HepG2 (cell line): ENCODE measurements around the gene TRPM1. TPM values are rescaled to one million over a fixed set of nuclear protein-coding genes. Genes with fewer than 3 reads are reported as not detected.

Source experiments
- AKAP8 ChIP-seq: sonication (generic); formaldehyde crosslinking; IDR thresholded peaks from 2 replicates; pipeline ENCODE4 v1.5.1; 2020; ENCODE audit warnings: mild to moderate bottlenecking, missing genetic modification reagents
- ARNTL ChIP-seq: sonication (generic); formaldehyde crosslinking; IDR thresholded peaks from 2 replicates; pipeline ENCODE4 v1.4.0; 2020; ENCODE audit warnings: mild to moderate bottlenecking, missing genetic modification reagents
- ESRRA ChIP-seq: sonication (generic); formaldehyde crosslinking; IDR thresholded peaks from 2 replicates; pipeline ENCODE4 v1.5.1; 2020; ENCODE audit warnings: mild to moderate bottlenecking, low read depth, missing genetic modification reagents
- FOSL1 ChIP-seq: sonication (generic); formaldehyde crosslinking; IDR thresholded peaks from 2 replicates; pipeline ENCODE4 v1.9.0; 2021; ENCODE audit warnings: missing genetic modification reagents, borderline replicate concordance
- JDP2 ChIP-seq: sonication (generic); formaldehyde crosslinking; IDR thresholded peaks from 2 replicates; pipeline ENCODE4 v1.8.1; 2022; ENCODE audit warnings: missing genetic modification reagents, borderline replicate concordance
- KLF12 ChIP-seq: sonication (generic); formaldehyde crosslinking; IDR thresholded peaks from 2 replicates; pipeline ENCODE4 v1.4.0; 2020; ENCODE audit warnings: missing genetic modification reagents, borderline replicate concordance
- NRL ChIP-seq: sonication (generic); formaldehyde crosslinking; IDR thresholded peaks from 2 replicates; pipeline ENCODE4 v1.5.0; 2020; ENCODE audit warnings: missing genetic modification reagents, mild to moderate bottlenecking, moderate library complexity, borderline replicate concordance
- RFXAP ChIP-seq: sonication (generic); formaldehyde crosslinking; IDR thresholded peaks from 2 replicates; pipeline ENCODE4 v1.4.0; 2020; ENCODE audit warnings: missing genetic modification reagents, borderline replicate concordance
- SAP130 ChIP-seq: IDR thresholded peaks from 2 replicates; pipeline ENCODE4 v1.6.1; 2016; ENCODE audit warnings: low read depth
- SIX4 ChIP-seq: sonication (generic); formaldehyde crosslinking; IDR thresholded peaks from 2 replicates; pipeline ENCODE4 v1.4.0; 2020; ENCODE audit warnings: missing genetic modification reagents
- SMYD3 ChIP-seq: sonication (generic); formaldehyde crosslinking; IDR thresholded peaks from 2 replicates; pipeline ENCODE4 v1.8.1; 2023; ENCODE audit warnings: mild to moderate bottlenecking, missing genetic modification reagents
- WIZ ChIP-seq: sonication (generic); formaldehyde crosslinking; IDR thresholded peaks from 2 replicates; pipeline ENCODE4 v1.5.1; 2020; ENCODE audit warnings: mild to moderate bottlenecking, missing genetic modification reagents
- ZBTB20 ChIP-seq: sonication (generic); formaldehyde crosslinking; IDR thresholded peaks from 2 replicates; pipeline ENCODE4 v1.8.1; 2023; ENCODE audit warnings: missing genetic modification reagents, low read depth, mild to moderate bottlenecking, borderline replicate concordance
- ZBTB25 ChIP-seq: IDR thresholded peaks from 2 replicates; pipeline ENCODE4 v1.6.1; 2018; ENCODE audit warnings: missing genetic modification reagents
- ZBTB42 ChIP-seq: sonication (generic); formaldehyde crosslinking; IDR thresholded peaks from 2 replicates; pipeline ENCODE4 v1.5.0; 2020; ENCODE audit warnings: mild to moderate bottlenecking, missing genetic modification reagents
- ZNF121 ChIP-seq: sonication (generic); formaldehyde crosslinking; IDR thresholded peaks from 2 replicates; pipeline ENCODE4 v1.5.0; 2020; ENCODE audit warnings: mild to moderate bottlenecking, missing genetic modification reagents
- ZNF510 ChIP-seq: sonication (generic); formaldehyde crosslinking; IDR thresholded peaks from 2 replicates; pipeline ENCODE4 v1.4.0; 2020; ENCODE audit warnings: low read depth, mild to moderate bottlenecking, missing genetic modification reagents
- ZNF552 ChIP-seq: sonication (generic); formaldehyde crosslinking; IDR thresholded peaks from 2 replicates; pipeline ENCODE4 v1.9.0; 2022; ENCODE audit warnings: missing genetic modification reagents, mild to moderate bottlenecking, borderline replicate concordance
- ZNF557 ChIP-seq: sonication (generic); formaldehyde crosslinking; IDR thresholded peaks from 2 replicates; pipeline ENCODE4 v1.4.0; 2020; ENCODE audit warnings: missing genetic modification reagents
- ZNF574 ChIP-seq: sonication (generic); formaldehyde crosslinking; IDR thresholded peaks from 2 replicates; pipeline ENCODE4 v1.4.0; 2020; ENCODE audit warnings: missing genetic modification reagents
- ZNF614 ChIP-seq: IDR thresholded peaks from 2 replicates; pipeline ENCODE4 v1.6.1; 2018; ENCODE audit warnings: missing biosample characterization, missing genetic modification reagents, inconsistent platforms, borderline replicate concordance
- ZNF777 ChIP-seq: sonication (generic); formaldehyde crosslinking; IDR thresholded peaks from 2 replicates; pipeline ENCODE4 v1.4.0; 2020; ENCODE audit warnings: missing genetic modification reagents
- polyA plus RNA-seq, 8 experiments: library from polyadenylated mRNA; depleted of rRNA in 3 of 8; stranded (reverse) in 7 of 8; unstranded in 1 of 8; fragments of >200 nt; fragmentation: Illumina TruSeq in 4 of 8; extraction: Trizol in 4 of 8; gene quantifications; 2 replicates each; pipeline versions ENCODE4 v1.2.1 to v1.2.3, GENCODE V29; 2011 to 2016; ENCODE audit warnings: low read depth in 4 of 8, missing spikeins in 1 of 8, mixed read lengths in 1 of 8; ENCODE audit not compliant: insufficient read depth in 1 of 8
- total RNA-seq, 5 experiments: library from RNA; depleted of rRNA; stranded (reverse); fragments of >200 nt; fragmentation: Illumina TruSeq; extraction: Trizol; gene quantifications; 2 replicates each; pipeline ENCODE4 v1.2.3, GENCODE V29; 2016; ENCODE audit warnings: low read depth in 1 of 5
- TF ChIP-seq, protein P1 (sequence below): sonication (generic); formaldehyde crosslinking; IDR thresholded peaks from 2 replicates; pipeline ENCODE4 v1.4.0; 2020; ENCODE audit warnings: mild to moderate bottlenecking, missing genetic modification reagents
- TF ChIP-seq, protein P2 (sequence below): sonication (generic); formaldehyde crosslinking; IDR thresholded peaks from 2 replicates; pipeline ENCODE4 v1.8.0; 2022; ENCODE audit warnings: missing genetic modification reagents, mild to moderate bottlenecking, borderline replicate concordance

TRPM1 gene
- total and polyA plus RNA-seq, 2 of the 13 experiments (the other 11 are each of a cell fraction or from before 2014, with no cell fraction given) = not detected

GRCh38 chr15:30992249-30992864 is 109.2 kb downstream of the TRPM1 start (continued):
- TF ChIP-seq WIZ (CRISPR knock-in tag) = no peak
- no peak for TF ChIP-seq SIX4 (CRISPR knock-in tag)
- TF ChIP-seq ARNTL (CRISPR knock-in tag) = no peak
- TF ChIP-seq, protein P1, sequence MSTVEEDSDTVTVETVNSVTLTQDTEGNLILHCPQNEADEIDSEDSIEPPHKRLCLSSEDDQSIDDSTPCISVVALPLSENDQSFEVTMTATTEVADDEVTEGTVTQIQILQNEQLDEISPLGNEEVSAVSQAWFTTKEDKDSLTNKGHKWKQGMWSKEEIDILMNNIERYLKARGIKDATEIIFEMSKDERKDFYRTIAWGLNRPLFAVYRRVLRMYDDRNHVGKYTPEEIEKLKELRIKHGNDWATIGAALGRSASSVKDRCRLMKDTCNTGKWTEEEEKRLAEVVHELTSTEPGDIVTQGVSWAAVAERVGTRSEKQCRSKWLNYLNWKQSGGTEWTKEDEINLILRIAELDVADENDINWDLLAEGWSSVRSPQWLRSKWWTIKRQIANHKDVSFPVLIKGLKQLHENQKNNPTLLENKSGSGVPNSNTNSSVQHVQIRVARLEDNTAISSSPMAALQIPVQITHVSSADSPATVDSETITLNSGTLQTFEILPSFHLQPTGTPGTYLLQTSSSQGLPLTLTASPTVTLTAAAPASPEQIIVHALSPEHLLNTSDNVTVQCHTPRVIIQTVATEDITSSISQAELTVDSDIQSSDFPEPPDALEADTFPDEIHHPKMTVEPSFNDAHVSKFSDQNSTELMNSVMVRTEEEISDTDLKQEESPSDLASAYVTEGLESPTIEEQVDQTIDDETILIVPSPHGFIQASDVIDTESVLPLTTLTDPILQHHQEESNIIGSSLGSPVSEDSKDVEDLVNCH (CRISPR knock-in tag) = no peak
- no peak for TF ChIP-seq ZNF574 (CRISPR knock-in tag)
- TF ChIP-seq ZNF777 (CRISPR knock-in tag) = no peak
- 0 out of 2 replicates have a peak, but pooled peaks have one; percentile 5 for TF ChIP-seq SAP130 (CRISPR knock-in tag)
- TF ChIP-seq ZBTB25 (CRISPR knock-in tag) = 0 out of 2 replicates have a peak, but pooled peaks have one; percentile 9
- no peak for TF ChIP-seq JDP2
- no peak for TF ChIP-seq AKAP8 (CRISPR knock-in tag)
- TF ChIP-seq ZNF552 (CRISPR knock-in tag) = no peak
- no peak for TF ChIP-seq ZNF121 (CRISPR knock-in tag)
- TF ChIP-seq FOSL1 (CRISPR knock-in tag) = no peak
- TF ChIP-seq ZNF510 (CRISPR knock-in tag) = no peak
- no peak for TF ChIP-seq KLF12 (CRISPR knock-in tag)
- no peak for TF ChIP-seq SMYD3 (CRISPR knock-in tag)
- TF ChIP-seq ZNF614 = no peak
- no peak for TF ChIP-seq ZBTB20 (CRISPR knock-in tag)
- no peak for TF ChIP-seq NRL (CRISPR knock-in tag)
- TF ChIP-seq RFXAP (CRISPR knock-in tag) = no peak
- no peak for TF ChIP-seq ZNF557
- TF ChIP-seq ZBTB42 = no peak
- TF ChIP-seq, protein P2, sequence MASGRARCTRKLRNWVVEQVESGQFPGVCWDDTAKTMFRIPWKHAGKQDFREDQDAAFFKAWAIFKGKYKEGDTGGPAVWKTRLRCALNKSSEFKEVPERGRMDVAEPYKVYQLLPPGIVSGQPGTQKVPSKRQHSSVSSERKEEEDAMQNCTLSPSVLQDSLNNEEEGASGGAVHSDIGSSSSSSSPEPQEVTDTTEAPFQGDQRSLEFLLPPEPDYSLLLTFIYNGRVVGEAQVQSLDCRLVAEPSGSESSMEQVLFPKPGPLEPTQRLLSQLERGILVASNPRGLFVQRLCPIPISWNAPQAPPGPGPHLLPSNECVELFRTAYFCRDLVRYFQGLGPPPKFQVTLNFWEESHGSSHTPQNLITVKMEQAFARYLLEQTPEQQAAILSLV (CRISPR knock-in tag) = no peak
- no peak for TF ChIP-seq ESRRA (CRISPR knock-in tag)
